ENCODE data around the gene LEF1.

The LEF1 gene

DNA sequence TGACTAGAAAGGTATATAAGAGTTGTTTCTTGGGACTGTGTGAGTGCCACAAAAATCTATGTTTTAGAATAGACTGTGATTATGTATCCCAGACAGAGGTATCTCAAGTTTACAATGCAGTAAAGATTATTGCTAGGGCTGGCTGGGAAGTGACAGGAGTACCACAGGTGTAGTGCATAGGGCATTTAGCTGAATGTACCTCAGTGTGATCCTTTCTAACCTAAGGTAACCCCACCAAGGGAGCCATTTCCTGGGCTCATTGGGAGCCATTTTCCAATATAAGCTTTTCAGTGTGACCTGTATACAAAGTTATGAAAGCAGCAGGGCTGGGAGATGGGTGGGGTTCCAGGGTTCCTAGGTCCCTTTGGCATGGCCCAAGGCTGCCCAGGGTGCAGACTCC lies 6.1 kb upstream of the LEF1 start:
- DNase-seq, result no peak

- DNase-seq, result no peak
Measured at GRCh38 chr4:108173599-108174057, 4.9 kb upstream of the LEF1 start.

GRCh38 chr4:108172753-108173598 lies 4.2 kb upstream of the LEF1 start:
- DNase-seq, result peak; percentile 33 to 65

DNA sequence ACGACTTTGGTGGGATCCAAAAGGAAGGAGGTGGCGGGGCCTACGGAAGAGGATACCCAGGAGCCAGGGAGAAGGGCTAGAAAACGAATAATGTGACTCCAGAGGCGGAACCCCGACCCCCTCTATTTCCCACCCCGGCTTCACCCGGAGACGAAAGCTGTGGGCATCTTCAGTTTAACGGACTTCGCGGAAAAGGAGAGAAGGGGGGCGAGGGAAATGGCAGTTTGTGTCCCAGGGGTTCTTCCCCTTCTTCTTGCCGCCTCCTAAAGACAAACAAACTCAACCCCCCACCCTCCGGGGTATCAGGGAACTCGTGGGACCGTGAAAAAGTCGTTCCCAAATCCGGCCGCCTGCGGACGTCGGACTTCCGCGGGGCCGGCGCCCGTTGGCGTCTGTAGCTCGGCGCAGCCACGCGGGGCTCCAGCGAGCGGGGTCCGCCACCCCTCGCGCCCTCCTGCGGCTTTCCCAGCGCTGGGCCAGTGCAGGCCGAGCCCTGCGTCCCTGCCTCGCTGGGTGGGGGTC lies 3.6 kb upstream of the LEF1 start:
- peak in 1 of 2 experiments; percentile 38 for DNase-seq

GRCh38 chr4:108171339-108172230 lies 2.9 kb upstream of the LEF1 start:
- peak in 1 of 2 experiments; percentile 5 for DNase-seq

GRCh38 chr4:108170631-108171338 lies 2.1 kb upstream of the LEF1 start:
- peak in 1 of 2 experiments; percentile 1 for DNase-seq

DNA sequence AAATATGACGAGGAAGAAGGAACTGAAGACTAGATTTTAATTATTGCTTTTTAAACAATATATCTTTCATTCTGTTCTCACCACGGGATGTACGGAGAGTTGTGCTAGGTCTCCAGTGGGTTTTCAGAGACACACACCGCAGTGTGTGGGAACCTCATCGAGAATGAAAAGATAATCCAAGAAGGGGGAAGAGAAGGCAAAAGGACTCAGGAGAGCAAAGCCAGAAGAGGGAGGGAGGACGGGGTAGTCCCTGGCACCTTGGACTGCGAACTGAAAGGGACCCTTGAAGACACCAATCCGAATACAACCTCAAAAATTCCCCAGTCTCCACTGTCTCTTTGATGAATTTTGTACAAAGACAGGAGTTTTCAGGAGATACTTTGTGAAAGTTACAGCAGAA lies 932 bp upstream of the LEF1 start:
- no peak for DNase-seq

- DNase-seq, result peak in 1 of 2 experiments; percentile 27
Measured at GRCh38 chr4:108168160-108168670, 517 bp downstream of the LEF1 start.

- peak in 1 of 2 experiments; percentile 31 for DNase-seq
Measured at GRCh38 chr4:108166441-108167315, 2.1 kb downstream of the LEF1 start.

DNA sequence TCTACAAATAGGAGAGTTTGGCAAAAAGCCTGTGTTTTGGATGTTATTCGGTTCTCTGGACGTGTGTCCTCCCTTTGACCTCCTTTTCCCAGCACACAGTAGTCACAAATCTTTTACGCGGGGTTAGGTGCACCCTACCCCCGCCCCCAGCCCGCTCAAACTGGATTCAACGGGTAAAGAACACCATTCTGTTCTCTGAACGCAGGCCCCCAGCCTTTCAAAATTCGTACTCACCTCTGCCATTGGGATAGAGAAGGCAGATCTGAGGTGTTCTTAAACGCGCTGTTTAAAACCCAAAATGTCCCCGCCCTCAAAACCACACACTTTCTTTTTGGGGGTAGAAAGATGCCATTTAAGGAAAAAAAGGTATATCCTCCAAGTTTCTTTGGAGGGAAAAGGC lies 2.7 kb downstream of the LEF1 start:
- DNase-seq, result no peak

GRCh38 chr4:108165586-108165985 lies 3.1 kb downstream of the LEF1 start:
- DNase-seq, result no peak

- DNase-seq, result no peak
Measured at GRCh38 chr4:108163351-108163750, 5.4 kb downstream of the LEF1 start.

DNA sequence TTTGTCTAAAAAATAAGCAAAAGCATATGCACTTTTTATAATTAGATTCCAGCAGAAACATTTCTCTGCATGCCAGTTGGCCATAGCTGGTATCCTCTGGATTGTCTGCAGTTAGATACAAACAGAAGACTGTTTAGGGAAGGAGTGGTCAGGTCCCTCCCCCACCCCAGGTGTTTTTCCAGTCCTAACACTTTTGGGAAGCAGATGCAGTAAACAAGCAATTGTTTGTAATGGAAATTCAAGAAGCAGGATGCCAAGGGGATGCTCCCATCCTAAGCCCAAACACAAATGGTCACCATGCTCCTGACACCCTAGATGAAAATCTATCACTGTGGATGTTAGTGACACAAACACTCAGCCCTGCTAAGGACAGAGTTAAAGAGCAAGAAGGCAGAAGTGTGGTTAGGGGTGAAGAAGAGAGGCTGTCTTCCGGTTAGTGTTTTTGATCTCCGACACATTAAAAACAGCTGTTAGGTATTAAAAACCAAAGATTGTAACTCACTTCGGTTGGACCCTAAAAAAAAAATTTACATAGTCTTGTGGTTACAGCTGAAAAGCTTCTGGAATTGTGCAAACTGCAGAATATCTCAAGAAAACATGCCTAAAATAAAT lies 7.9 kb downstream of the LEF1 start:
- no peak for DNase-seq

DNA sequence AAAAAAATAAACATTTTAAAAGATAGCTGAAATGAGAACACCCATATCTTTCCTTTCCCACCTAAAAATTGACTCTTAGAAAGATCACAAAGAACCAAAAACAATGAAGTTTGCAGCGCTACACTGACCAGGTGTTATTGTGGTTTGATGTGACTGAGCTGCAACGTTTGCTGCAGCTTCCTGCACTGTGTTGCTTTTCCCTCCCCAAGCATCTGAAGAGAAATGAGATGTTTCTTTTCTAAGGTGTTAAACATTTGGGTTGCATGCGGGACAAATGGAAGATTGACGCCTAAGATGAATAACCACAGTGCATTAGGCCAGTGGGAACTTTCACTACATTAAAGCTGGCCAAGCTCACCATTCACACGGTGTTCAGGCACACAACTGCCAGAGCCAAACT lies 8.9 kb downstream of the LEF1 start:
- DNase-seq, result no peak

GRCh38 chr4:108157655-108158054 lies 11.1 kb downstream of the LEF1 start:
- peak in 1 of 2 experiments; percentile 16 for DNase-seq

DNA sequence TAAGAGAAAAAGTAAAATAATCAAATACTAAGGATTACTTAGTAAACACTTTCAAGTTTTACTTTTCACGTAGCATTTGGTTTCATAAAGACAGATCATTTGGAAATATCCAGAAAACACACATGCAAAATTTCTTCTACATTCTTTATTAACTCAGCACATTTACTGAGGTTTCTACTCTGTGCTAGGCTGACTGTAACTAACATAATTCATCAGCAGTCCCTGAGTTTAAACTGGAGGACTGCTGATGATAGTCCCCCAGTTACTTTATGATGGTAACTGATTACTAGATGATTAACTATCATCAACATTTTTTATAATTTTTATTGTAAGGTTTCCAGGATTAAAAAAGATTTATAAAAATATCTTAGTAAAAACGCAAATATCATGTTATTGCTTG lies 12.3 kb downstream of the LEF1 start:
- DNase-seq, result no peak

GRCh38 chr4:108155373-108155772 lies 13.4 kb downstream of the LEF1 start:
- no peak for DNase-seq

DNA sequence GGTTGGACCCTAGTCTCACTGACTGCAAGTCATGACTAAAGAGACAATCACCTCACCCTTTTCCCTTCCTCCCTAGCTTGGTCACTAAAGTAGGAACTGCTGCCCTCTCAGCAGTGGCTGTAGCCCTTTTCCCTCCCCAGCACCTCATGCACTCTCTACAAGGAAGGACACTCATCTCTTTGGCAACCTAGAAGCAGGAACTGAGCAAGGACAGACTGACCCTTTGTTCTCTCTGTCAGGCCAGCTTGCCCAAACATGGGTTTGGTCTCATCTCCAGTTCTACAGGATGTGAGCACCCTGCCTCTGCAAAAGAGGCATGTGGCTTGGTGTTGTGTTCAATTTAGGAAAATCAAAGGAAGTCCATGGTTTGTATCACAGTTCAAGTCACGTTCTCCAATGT lies 15.8 kb downstream of the LEF1 start:
- DNase-seq, result no peak

DNA sequence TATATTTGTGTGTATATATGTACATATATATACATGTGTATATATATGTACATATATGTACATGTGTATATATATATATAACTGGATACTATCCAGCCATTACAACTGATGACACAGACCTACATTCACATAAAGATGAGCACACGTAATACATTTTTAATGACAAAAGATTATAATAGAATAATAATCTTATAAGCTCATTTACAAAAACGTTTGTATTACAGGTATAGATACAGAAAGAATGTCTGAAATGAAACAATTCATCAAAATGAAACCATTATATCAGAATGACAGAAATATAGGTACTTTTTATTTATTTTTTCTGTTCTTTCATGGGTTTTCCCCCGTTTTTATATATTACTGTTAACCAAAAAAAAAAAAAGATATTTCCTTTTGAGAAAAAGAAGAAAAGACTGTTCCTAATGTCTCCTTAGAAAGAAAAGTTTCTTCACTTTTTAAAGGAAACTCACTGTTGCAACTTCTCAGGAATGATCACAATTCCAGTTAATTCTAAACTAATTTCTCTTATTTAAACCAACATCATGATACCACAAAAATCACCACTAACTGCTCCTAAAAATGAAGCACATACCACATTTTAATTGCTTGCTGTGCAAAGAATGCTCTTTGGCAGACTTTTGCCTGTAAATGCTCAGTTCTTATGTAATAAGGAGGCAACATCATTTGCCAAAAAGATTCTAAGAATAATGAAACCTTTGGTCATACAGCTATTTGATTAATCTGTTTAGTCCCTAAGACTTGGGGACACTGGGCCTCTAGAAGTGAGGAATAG lies 18.9 kb downstream of the LEF1 start:
- no peak for DNase-seq

DNA sequence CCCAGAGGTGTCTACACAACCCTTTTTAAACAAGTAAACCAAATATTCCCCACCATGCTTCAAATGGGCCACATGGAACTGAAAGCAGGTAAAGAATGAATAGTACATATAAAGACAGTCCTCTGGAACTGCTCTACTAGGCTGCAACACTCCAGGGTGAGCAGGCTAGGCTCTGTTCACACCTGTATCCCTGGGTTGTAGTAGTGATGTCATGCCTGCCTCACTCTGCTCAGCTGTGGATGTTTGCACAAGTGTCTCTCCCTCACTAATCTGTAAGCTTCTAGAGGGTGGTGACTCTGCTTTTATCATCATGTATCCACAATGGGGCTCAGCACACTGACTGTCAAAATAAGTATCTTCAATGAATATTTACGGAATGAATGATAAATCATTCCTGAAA lies 20.4 kb downstream of the LEF1 start:
- no peak for DNase-seq

Data from NCI-H524 (cell line).